ENCODE results near the gene NT5C3A.

DNA sequence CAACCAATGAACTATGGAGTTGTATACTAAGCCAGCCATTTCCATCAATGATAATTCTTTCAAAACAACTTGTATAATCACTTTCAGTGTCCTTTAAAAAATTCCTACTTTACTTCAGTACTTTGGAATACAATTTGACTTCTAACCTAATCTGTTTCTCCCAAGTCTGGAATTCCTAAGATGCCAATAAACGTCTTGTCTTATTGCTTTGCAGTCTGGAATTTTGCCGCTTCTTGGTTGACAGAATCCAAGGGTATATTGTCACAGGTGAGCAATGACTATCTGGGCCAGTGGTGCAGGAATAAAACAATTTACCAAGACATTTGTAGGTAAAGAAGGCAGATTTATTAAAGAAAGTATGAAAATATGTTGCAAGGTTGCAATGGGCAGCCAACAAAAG lies 24.8 kb upstream of the NT5C3A start:
- no peak for TF ChIP-seq CTCF (IDR thresholded peaks at IDR 0.05)
- TF ChIP-seq EP300 (IDR thresholded peaks at IDR 0.05), result no peak
- no peak for TF ChIP-seq POLR2A (IDR thresholded peaks at IDR 0.05)
